H9 (cell line): Measurements from ENCODE around the gene MAN2C1. TPM values are rescaled to one million over a fixed set of nuclear protein-coding genes. Genes with fewer than 3 reads are reported as not detected.

Source experiments
- DNase-seq: peaks from one replicate; pipeline ENCODE4 v3.0.0-alpha.2; 2017
- H2AFZ ChIP-seq: one replicate; pipeline ENCODE4 v1.6.1; 2013; ENCODE audit warnings: mild to moderate bottlenecking, low read length, control low read depth, moderate library complexity
- H2AK5ac ChIP-seq: 2 replicates; pipeline ENCODE4 v1.6.1; 2013; ENCODE audit warnings: low read length, control low read depth, mixed read lengths; ENCODE audit not compliant: insufficient read length
- H2BK120ac ChIP-seq: one replicate; pipeline ENCODE4 v1.6.1; 2013; ENCODE audit warnings: low read depth, mild to moderate bottlenecking, low read length, control low read depth, inconsistent platforms; ENCODE audit not compliant: poor library complexity, severe bottlenecking
- H2BK12ac ChIP-seq: 2 replicates; pipeline ENCODE4 v1.6.1; 2013; ENCODE audit warnings: low read length, control low read depth, mixed read lengths, low read depth; ENCODE audit not compliant: insufficient read length
- H2BK15ac ChIP-seq: 2 replicates; pipeline ENCODE4 v1.6.1; 2013; ENCODE audit warnings: low read depth, low read length, control low read depth
- H2BK20ac ChIP-seq: one replicate; pipeline ENCODE4 v1.6.1; 2013; ENCODE audit warnings: low read depth, mild to moderate bottlenecking, low read length, control low read depth, inconsistent platforms; ENCODE audit not compliant: poor library complexity, severe bottlenecking
- H2BK5ac ChIP-seq: 2 replicates; pipeline ENCODE4 v1.6.1; 2013; ENCODE audit warnings: low read length, control low read depth, mixed read lengths; ENCODE audit not compliant: insufficient read length
- H3K14ac ChIP-seq: 2 replicates; pipeline ENCODE4 v1.6.1; 2013; ENCODE audit warnings: low read length, control low read depth; ENCODE audit not compliant: insufficient read depth
- H3K18ac ChIP-seq: 2 replicates; pipeline ENCODE4 v1.6.1; 2013; ENCODE audit warnings: low read depth, mild to moderate bottlenecking, mixed read lengths, low read length, control low read depth; ENCODE audit not compliant: insufficient read length
- H3K23ac ChIP-seq: 2 replicates; pipeline ENCODE4 v1.6.1; 2013; ENCODE audit warnings: low read length, control low read depth, mixed read lengths, low read depth; ENCODE audit not compliant: insufficient read length
- H3K23me2 ChIP-seq: 2 replicates; pipeline ENCODE4 v1.6.1; 2013; ENCODE audit warnings: low read depth, mild to moderate bottlenecking, mixed read lengths, low read length, control low read depth; ENCODE audit not compliant: insufficient read length, poor library complexity, severe bottlenecking
- H3K27ac ChIP-seq: 2 replicates; pipeline ENCODE4 v1.5.1; 2013; ENCODE audit warnings: low read length, control low read depth, mixed read lengths, low read depth; ENCODE audit not compliant: insufficient read length
- H3K27me3 ChIP-seq: 2 replicates; pipeline ENCODE4 v1.6.1; 2013; ENCODE audit warnings: low read length, control low read depth, inconsistent platforms; ENCODE audit not compliant: insufficient read depth
- H3K4ac ChIP-seq: 2 replicates; pipeline ENCODE4 v1.6.1; 2013; ENCODE audit warnings: low read depth, mild to moderate bottlenecking, control low read depth, inconsistent platforms, low read length, moderate library complexity
- H3K4me1 ChIP-seq: 2 replicates; pipeline ENCODE4 v1.6.1; 2013; ENCODE audit warnings: low read length, control low read depth, inconsistent platforms; ENCODE audit not compliant: insufficient read depth
- H3K4me2 ChIP-seq: 2 replicates; pipeline ENCODE4 v1.6.1; 2013; ENCODE audit warnings: low read length, control low read depth, mixed read lengths; ENCODE audit not compliant: insufficient read length, insufficient read depth
- H3K56ac ChIP-seq: 2 replicates; pipeline ENCODE4 v1.6.1; 2013; ENCODE audit warnings: low read depth, mild to moderate bottlenecking, mixed read lengths, low read length, control low read depth; ENCODE audit not compliant: insufficient read length
- H3K79me1 ChIP-seq: 2 replicates; pipeline ENCODE4 v1.6.1; 2013; ENCODE audit warnings: low read depth, mild to moderate bottlenecking, moderate library complexity, low read length, control low read depth, inconsistent platforms; ENCODE audit not compliant: insufficient read depth, poor library complexity, severe bottlenecking
- H3K79me2 ChIP-seq: 2 replicates; pipeline ENCODE4 v1.6.1; 2013; ENCODE audit warnings: low read length, control low read depth, inconsistent platforms; ENCODE audit not compliant: insufficient read depth
- H3K9ac ChIP-seq: 2 replicates; pipeline ENCODE4 v1.6.1; 2013; ENCODE audit warnings: low read length, control low read depth, mixed read lengths; ENCODE audit not compliant: insufficient read length; ENCODE audit errors: extremely low read depth
- H3K9me3 ChIP-seq: one replicate; pipeline ENCODE4 v1.6.1; 2013; ENCODE audit warnings: low read depth, low read length, inconsistent platforms; ENCODE audit not compliant: control insufficient read depth
- H3T11ph ChIP-seq: one replicate; pipeline ENCODE4 v1.6.1; 2013; ENCODE audit warnings: mild to moderate bottlenecking, low read length, control low read depth, inconsistent platforms
- H4K20me1 ChIP-seq: one replicate; pipeline ENCODE4 v1.6.1; 2013; ENCODE audit not compliant: control insufficient read depth, insufficient read length, insufficient read depth
- H4K5ac ChIP-seq: 2 replicates; pipeline ENCODE4 v1.6.1; 2013; ENCODE audit warnings: low read depth, mild to moderate bottlenecking, mixed read lengths, low read length, control low read depth; ENCODE audit not compliant: insufficient read length
- H4K8ac ChIP-seq: replicated peaks from 2 replicates; pipeline ENCODE4 v1.6.1; 2013; ENCODE audit warnings: low read length, control low read depth, mixed read lengths, low read depth; ENCODE audit not compliant: insufficient read length
- H4K91ac ChIP-seq: 2 replicates; pipeline ENCODE4 v1.6.1; 2013; ENCODE audit warnings: low read depth, mild to moderate bottlenecking, moderate library complexity, mixed read lengths, low read length, control low read depth; ENCODE audit not compliant: insufficient read length
- H3K27ac Mint-ChIP-seq, 3 experiments: 2 replicates in 2 of 3; 3 replicates in 1 of 3; pipeline ENCODE4 v1.8.0; 2020 to 2021; ENCODE audit warnings: mixed read lengths in 3 of 3, mild to moderate bottlenecking in 1 of 3, moderate library complexity in 1 of 3
- H3K27me3 Mint-ChIP-seq: 2 replicates; pipeline ENCODE4 v1.8.0; 2021; ENCODE audit warnings: low read depth, mild to moderate bottlenecking, moderate library complexity, mixed read lengths
- H3K36me3 Mint-ChIP-seq, 3 experiments: 2 replicates in 2 of 3; 3 replicates in 1 of 3; pipeline ENCODE4 v1.8.0; 2020 to 2021; ENCODE audit warnings: low read depth in 3 of 3, mixed read lengths in 3 of 3; ENCODE audit not compliant: insufficient read depth in 1 of 3
- H3K4me1 Mint-ChIP-seq, 2 experiments: 2 replicates each; pipeline ENCODE4 v1.8.0; 2020; ENCODE audit warnings: mixed read lengths in 2 of 2
- H3K4me3 Mint-ChIP-seq, 2 experiments: 2 replicates in 1 of 2; 3 replicates in 1 of 2; pipeline ENCODE4 v1.8.0; 2020 to 2021; ENCODE audit warnings: mild to moderate bottlenecking in 2 of 2, mixed read lengths in 2 of 2, moderate library complexity in 1 of 2
- H3K9me3 Mint-ChIP-seq, 2 experiments: 2 replicates in 1 of 2; 3 replicates in 1 of 2; pipeline ENCODE4 v1.8.0; 2020; ENCODE audit warnings: mild to moderate bottlenecking in 2 of 2, mixed read lengths in 2 of 2, moderate library complexity in 1 of 2
- CTCF ChIP-seq: fragments of 200-600 bp; sonication (generic); conservative IDR thresholded peaks from 3 replicates; pipeline ENCODE4 v1.8.0; 2021; ENCODE audit warnings: antibody characterized with exemption, mild to moderate bottlenecking
- WGBS: extraction: QIAGEN DNeasy Blood & Tissue Kit; methylation state at CpG from one replicate; pipeline ENCODE4 v1.1.7; 2013; ENCODE audit warnings: missing lambda C conversion rate, low lambda C conversion rate, mixed read lengths; ENCODE audit not compliant: insufficient read length; ENCODE audit errors: extremely low coverage; 5-methylcytosine and 5-hydroxymethylcytosine counted together
- total RNA-seq: library from RNA; stranded (reverse); gene quantifications from 2 replicates; pipeline ENCODE4 v1.2.1, GENCODE V29; 2021

MAN2C1 gene
- total RNA-seq, 1 experiment from 2014 or later: 112 TPM

- no peak overlapping the region for H3K9ac ChIP-seq
- no peak overlapping the region for H3K27ac ChIP-seq
Observed at GRCh38 chr15:75363786-75364185, 4.6 kb downstream of the MAN2C1 start.

More at GRCh38 chr15:75363786-75364185, 4.6 kb downstream of the MAN2C1 start:
- Mint-ChIP-seq H3K9me3 (no peaks in the 10 kb centered on the region), H3K36me3 (peaks cover 12 to 44% (median 43%) of the 10 kb centered on the region in 3 experiments; a peak in 6 of 7 replicates), H3K4me1 (peaks cover 3% of the 10 kb centered on the region in 2 experiments; a peak in 2 of 4 replicates), H3K4me3 (no peak overlapping the region; a peak in 1 of 5 replicates), H3K27ac (no peak overlapping the region), H3K27me3 (peaks cover 1% of the 10 kb centered on the region; the same call in 1 of the 2 replicates)
- no peaks in the 10 kb centered on the region for H3K79me2 ChIP-seq
- H3K23ac ChIP-seq: no peak overlapping the region
- WGBS: no CpG with 5 or more reads among the region's 9 CpGs
- H3T11ph ChIP-seq: no peak overlapping the region
- no peak overlapping the region for H2BK5ac ChIP-seq
- H4K91ac ChIP-seq: no peak overlapping the region
- no peaks in the 10 kb centered on the region; the same call in 1 of the 2 replicates for H3K4me1 ChIP-seq
- no peak overlapping the region for H3K4ac ChIP-seq
- no peak overlapping the region for H3K18ac ChIP-seq
- no peak overlapping the region for H4K5ac ChIP-seq
- no peak overlapping the region for H2AK5ac ChIP-seq
- H3K4me2 ChIP-seq: no peak overlapping the region
- H2BK20ac ChIP-seq: no peak overlapping the region
- no peak overlapping the region for H3K14ac ChIP-seq
- H4K8ac ChIP-seq: no peak overlapping the region
- no peak overlapping the region for H2BK12ac ChIP-seq
- no peak for DNase-seq
- H3K9me3 ChIP-seq: no peaks in the 10 kb centered on the region
- H3K27me3 ChIP-seq: no peaks in the 10 kb centered on the region
- no peaks in the 10 kb centered on the region for H3K23me2 ChIP-seq
- no peak overlapping the region for H2AFZ ChIP-seq
- no peak for TF ChIP-seq CTCF
- H3K56ac ChIP-seq: no peak overlapping the region
- no peak overlapping the region for H2BK15ac ChIP-seq
- no peaks in the 10 kb centered on the region for H3K79me1 ChIP-seq
- no peaks in the 10 kb centered on the region for H4K20me1 ChIP-seq
- H2BK120ac ChIP-seq: no peak overlapping the region
